Measurements from ENCODE around the gene CADPS. TPM values are rescaled to one million over a fixed set of nuclear protein-coding genes. Genes with fewer than 3 reads are reported as not detected.

CADPS gene
- total RNA-seq, 1 donor from 2014 or later, result 1.3 TPM

- DNase-seq (ENCODE audit: low read depth) (no peak), FAIRE-seq (no peak)
- H3K27me3 ChIP-seq (ENCODE audit: control insufficient read depth, insufficient read depth, low read length), result no peaks in the 10 kb centered on the region
- H3K36me3 ChIP-seq (ENCODE audit: control insufficient read depth, insufficient read depth, low read length), result no peaks in the 10 kb centered on the region
- TF ChIP-seq CTCF (IDR thresholded peaks at IDR 0.05; ENCODE audit: insufficient read depth, low read length, severe bottlenecking), result no peak
- no peak overlapping the region for H3K4me3 ChIP-seq (ENCODE audit: low read depth, low read length)
Observed at GRCh38 chr3:62421207-62421606, 454.0 kb downstream of the CADPS start.

GRCh38 chr3:62416144-62416543 lies 459.1 kb downstream of the CADPS start:
- no peaks in the 10 kb centered on the region for H3K36me3 ChIP-seq (ENCODE audit: control insufficient read depth, insufficient read depth, low read length)
- H3K27me3 ChIP-seq (ENCODE audit: control insufficient read depth, insufficient read depth, low read length), result no peaks in the 10 kb centered on the region
- TF ChIP-seq CTCF (IDR thresholded peaks at IDR 0.05; ENCODE audit: insufficient read depth, low read length, severe bottlenecking), result no peak
- DNase-seq (ENCODE audit: low read depth) (no peak), FAIRE-seq (no peak)
- H3K4me3 ChIP-seq (ENCODE audit: low read depth, low read length), result no peak overlapping the region

- H3K4me3 ChIP-seq (ENCODE audit: low read depth, low read length), result no peak overlapping the region
- TF ChIP-seq CTCF (IDR thresholded peaks at IDR 0.05; ENCODE audit: insufficient read depth, low read length, severe bottlenecking), result no peak
- no peaks in the 10 kb centered on the region for H3K36me3 ChIP-seq (ENCODE audit: control insufficient read depth, insufficient read depth, low read length)
- H3K27me3 ChIP-seq (ENCODE audit: control insufficient read depth, insufficient read depth, low read length), result no peaks in the 10 kb centered on the region
- FAIRE-seq (no peak), DNase-seq (ENCODE audit: low read depth) (no peak)
Observed at GRCh38 chr3:62415312-62415801, 459.9 kb downstream of the CADPS start.

- FAIRE-seq (no peak), DNase-seq (ENCODE audit: low read depth) (no peak)
- no peak overlapping the region for H3K4me3 ChIP-seq (ENCODE audit: low read depth, low read length)
- H3K27me3 ChIP-seq (ENCODE audit: control insufficient read depth, insufficient read depth, low read length), result no peaks in the 10 kb centered on the region
- H3K36me3 ChIP-seq (ENCODE audit: control insufficient read depth, insufficient read depth, low read length), result no peaks in the 10 kb centered on the region
- no peak for TF ChIP-seq CTCF (IDR thresholded peaks at IDR 0.05; ENCODE audit: insufficient read depth, low read length, severe bottlenecking)
Observed at GRCh38 chr3:62414786-62415185, 460.4 kb downstream of the CADPS start.

GRCh38 chr3:62413687-62414086 lies 461.5 kb downstream of the CADPS start:
- H3K27me3 ChIP-seq (ENCODE audit: control insufficient read depth, insufficient read depth, low read length), result peaks cover 2% of the 10 kb centered on the region
- TF ChIP-seq CTCF (IDR thresholded peaks at IDR 0.05; ENCODE audit: insufficient read depth, low read length, severe bottlenecking), result no peak
- no peak for FAIRE-seq
- H3K36me3 ChIP-seq (ENCODE audit: control insufficient read depth, insufficient read depth, low read length), result no peaks in the 10 kb centered on the region
- H3K4me3 ChIP-seq (ENCODE audit: low read depth, low read length), result no peak overlapping the region
- DNase-seq (ENCODE audit: low read depth), result no peak

GRCh38 chr3:62406945-62407344 lies 468.3 kb downstream of the CADPS start:
- DNase-seq (ENCODE audit: low read depth), result no peak
- Histone ChIP-seq H3K27me3 (ENCODE audit: control insufficient read depth, insufficient read depth, low read length) (peaks cover 4% of the 10 kb centered on the region), H3K4me3 (ENCODE audit: low read depth, low read length) (no peak overlapping the region), H3K36me3 (ENCODE audit: control insufficient read depth, insufficient read depth, low read length) (no peaks in the 10 kb centered on the region)
- no peak for FAIRE-seq
- no peak for TF ChIP-seq CTCF (IDR thresholded peaks at IDR 0.05; ENCODE audit: insufficient read depth, low read length, severe bottlenecking)

Measured in bronchial epithelial cell (primary cell).